ENCODE data around the gene FBXO42. TPM values are rescaled to one million over a fixed set of nuclear protein-coding genes. Genes with fewer than 3 reads are reported as not detected.
A peak's percentile ranks its signal among the peaks of the same experiment; 100 is the strongest.

FBXO42 gene
- total RNA-seq, 2 experiments from 2014 or later = 14.3 to 14.9 TPM

- no peak for DNase-seq
- no peaks in the 10 kb centered on the region for H3K9me3 Mint-ChIP-seq
- ChIA-PET CTCF (interaction anchor here (0.6 to 3.3 kb wide), 8 partner anchors 9 to 166 kb away, joined by 3 to 17 read pairs (median 6); no protein-coding TSS in a partner anchor), POLR2A (interaction anchor here (1.1 to 1.6 kb wide), 2 partner anchors 119 to 166 kb away, joined by 3 to 5 read pairs; no protein-coding TSS in a partner anchor)
- ATAC-seq (ENCODE audit: poor library complexity) = no peak
- no peak overlapping the region for H3K27ac Mint-ChIP-seq
- peaks cover 19% of the 10 kb centered on the region for H3K4me1 Mint-ChIP-seq (ENCODE audit: low read depth)
- no peak overlapping the region for H3K4me3 Mint-ChIP-seq
- Histone ChIP-seq H3K4me1 (ENCODE audit: insufficient read depth, low read length) (peaks cover 7% of the 10 kb centered on the region), H3K9me3 (ENCODE audit: control insufficient read depth in 1 of 2, insufficient read depth in 1 of 2, low read length in 2 of 2) (no peaks in the 10 kb centered on the region), H3K27me3 (ENCODE audit: control insufficient read depth in 1 of 2, insufficient read depth in 2 of 2, low read length in 2 of 2) (no peaks in the 10 kb centered on the region), H3K27ac (ENCODE audit: low read depth in 1 of 2, low read length in 2 of 2) (no peak overlapping the region), H3K36me3 (ENCODE audit: insufficient read depth, low read length) (peaks cover 20% of the 10 kb centered on the region), H3K4me3 (ENCODE audit: low read length) (no peak overlapping the region)
- no peaks in the 10 kb centered on the region for H3K27me3 Mint-ChIP-seq
- peaks cover 18% of the 10 kb centered on the region for H3K36me3 Mint-ChIP-seq (ENCODE audit: low read depth)
- intact Hi-C loops (cut with DNase I, micrococcal nuclease) = loop anchor here (1.0 to 2.0 kb wide), 6 partner anchors 38 to 236 kb away; no protein-coding TSS in a partner anchor
- TF ChIP-seq, protein P1, sequence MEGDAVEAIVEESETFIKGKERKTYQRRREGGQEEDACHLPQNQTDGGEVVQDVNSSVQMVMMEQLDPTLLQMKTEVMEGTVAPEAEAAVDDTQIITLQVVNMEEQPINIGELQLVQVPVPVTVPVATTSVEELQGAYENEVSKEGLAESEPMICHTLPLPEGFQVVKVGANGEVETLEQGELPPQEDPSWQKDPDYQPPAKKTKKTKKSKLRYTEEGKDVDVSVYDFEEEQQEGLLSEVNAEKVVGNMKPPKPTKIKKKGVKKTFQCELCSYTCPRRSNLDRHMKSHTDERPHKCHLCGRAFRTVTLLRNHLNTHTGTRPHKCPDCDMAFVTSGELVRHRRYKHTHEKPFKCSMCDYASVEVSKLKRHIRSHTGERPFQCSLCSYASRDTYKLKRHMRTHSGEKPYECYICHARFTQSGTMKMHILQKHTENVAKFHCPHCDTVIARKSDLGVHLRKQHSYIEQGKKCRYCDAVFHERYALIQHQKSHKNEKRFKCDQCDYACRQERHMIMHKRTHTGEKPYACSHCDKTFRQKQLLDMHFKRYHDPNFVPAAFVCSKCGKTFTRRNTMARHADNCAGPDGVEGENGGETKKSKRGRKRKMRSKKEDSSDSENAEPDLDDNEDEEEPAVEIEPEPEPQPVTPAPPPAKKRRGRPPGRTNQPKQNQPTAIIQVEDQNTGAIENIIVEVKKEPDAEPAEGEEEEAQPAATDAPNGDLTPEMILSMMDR (IDR thresholded peaks at IDR 0.05) = peak; percentile 36
These were observed 107.5 kb downstream of the FBXO42 start for GRCh38 chr1:16244650-16245285.

DNA sequence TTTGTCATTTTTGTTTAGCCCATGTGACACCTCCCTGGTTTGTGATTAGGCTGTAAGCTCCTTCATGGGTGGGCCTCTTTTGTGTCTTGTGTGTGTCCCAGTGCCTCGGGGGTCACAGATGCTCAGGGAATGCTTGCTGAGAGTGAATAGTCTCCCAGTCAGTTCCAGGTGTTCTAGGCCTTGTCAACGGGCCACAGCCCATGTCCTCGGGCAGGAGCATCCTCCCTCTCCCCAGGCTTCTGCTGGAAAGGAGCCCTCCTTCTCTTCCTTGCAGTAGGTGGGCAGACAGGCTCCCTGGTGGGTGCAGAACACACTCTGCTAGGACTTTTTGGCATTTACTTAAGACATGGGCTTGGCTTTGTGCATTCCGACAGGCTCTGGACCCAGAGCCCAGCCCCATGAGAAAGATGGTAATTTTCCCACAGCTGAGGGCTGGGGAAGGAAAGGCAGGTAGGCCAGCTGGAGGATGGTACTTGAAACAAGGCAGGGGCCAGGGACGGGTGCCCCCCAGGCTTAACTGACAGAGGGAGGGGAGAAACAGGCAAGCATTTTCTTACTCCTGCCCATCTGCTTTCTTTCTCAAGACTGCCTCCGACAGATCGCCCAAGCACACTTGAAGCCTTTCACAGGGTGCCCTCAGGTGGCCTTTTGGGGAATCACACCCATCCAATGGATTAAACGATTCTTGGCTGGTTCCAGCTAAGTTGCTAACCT lies 108.2 kb downstream of the FBXO42 start:
- ATAC-seq (ENCODE audit: poor library complexity) (peak; percentile 98), DNase-seq (peak; percentile 64 to 86 (median 74))
- intact Hi-C loops (cut with DNase I, micrococcal nuclease) = loop anchor here (1.0 to 2.0 kb wide), 6 partner anchors 37 to 235 kb away; no protein-coding TSS in a partner anchor
- TF ChIP-seq, protein P1 (IDR thresholded peaks at IDR 0.05) = peak; percentile 78
- Histone ChIP-seq H3K4me1 (ENCODE audit: insufficient read depth, low read length) (peaks cover 7% of the 10 kb centered on the region), H3K27me3 (ENCODE audit: control insufficient read depth in 1 of 2, insufficient read depth in 2 of 2, low read length in 2 of 2) (no peaks in the 10 kb centered on the region), H3K27ac (ENCODE audit: low read depth in 1 of 2, low read length in 2 of 2) (no peak overlapping the region), H3K36me3 (ENCODE audit: insufficient read depth, low read length) (peaks cover 18% of the 10 kb centered on the region), H3K9me3 (ENCODE audit: control insufficient read depth in 1 of 2, insufficient read depth in 1 of 2, low read length in 2 of 2) (no peaks in the 10 kb centered on the region), H3K4me3 (ENCODE audit: low read length) (no peak overlapping the region)
- Mint-ChIP-seq H3K4me1 (ENCODE audit: low read depth) (peaks cover 12% of the 10 kb centered on the region), H3K27ac (no peak overlapping the region), H3K27me3 (no peaks in the 10 kb centered on the region), H3K36me3 (ENCODE audit: low read depth) (peaks cover 11% of the 10 kb centered on the region), H3K4me3 (no peak overlapping the region), H3K9me3 (no peaks in the 10 kb centered on the region)
- POLR2A ChIA-PET = interaction anchor here (1.1 to 1.6 kb wide), 2 partner anchors 119 to 165 kb away, joined by 3 to 5 read pairs; no protein-coding TSS in a partner anchor
- CTCF ChIA-PET = interaction anchor here (0.5 to 3.3 kb wide), 9 partner anchors 9 to 255 kb away, joined by 3 to 17 read pairs (median 6); no protein-coding TSS in a partner anchor

- no peak overlapping the region for H3K27ac Mint-ChIP-seq
- POLR2A ChIA-PET = interaction anchor here (1.6 kb wide), 1 partner anchor 164 kb away, joined by 5 read pairs; no protein-coding TSS in a partner anchor
- DNase-seq = no peak
These were observed 109.1 kb downstream of the FBXO42 start for GRCh38 chr1:16243215-16243610.

More at GRCh38 chr1:16243215-16243610, 109.1 kb downstream of the FBXO42 start:
- ATAC-seq (ENCODE audit: poor library complexity) = no peak
- H3K4me1 ChIP-seq (ENCODE audit: insufficient read depth, low read length) = peaks cover 8% of the 10 kb centered on the region
- H3K27me3 ChIP-seq (ENCODE audit: control insufficient read depth in 1 of 2, insufficient read depth in 2 of 2, low read length in 2 of 2) = no peaks in the 10 kb centered on the region
- no peak overlapping the region for H3K27ac ChIP-seq (ENCODE audit: low read depth in 1 of 2, low read length in 2 of 2)
- no peaks in the 10 kb centered on the region for H3K9me3 ChIP-seq (ENCODE audit: control insufficient read depth in 1 of 2, insufficient read depth in 1 of 2, low read length in 2 of 2)
- CTCF ChIA-PET = interaction anchor here (0.5 to 3.3 kb wide), 6 partner anchors 8 to 256 kb away, joined by 3 to 17 read pairs (median 6); no protein-coding TSS in a partner anchor
- TF ChIP-seq, protein P1 (IDR thresholded peaks at IDR 0.05) = no peak
- peaks cover 7% of the 10 kb centered on the region for H3K36me3 Mint-ChIP-seq (ENCODE audit: low read depth)
- H3K4me3 Mint-ChIP-seq = no peak overlapping the region
- H3K4me3 ChIP-seq (ENCODE audit: low read length) = no peak overlapping the region
- no peaks in the 10 kb centered on the region for H3K27me3 Mint-ChIP-seq
- H3K9me3 Mint-ChIP-seq = no peaks in the 10 kb centered on the region
- intact Hi-C loops (cut with DNase I, micrococcal nuclease) = no loop called here
- peaks cover 12% of the 10 kb centered on the region for H3K36me3 ChIP-seq (ENCODE audit: insufficient read depth, low read length)
- peaks cover 6% of the 10 kb centered on the region for H3K4me1 Mint-ChIP-seq (ENCODE audit: low read depth)

Measured in CD4-positive, alpha-beta T cell (primary cell).